KMS-11 (cell line): ENCODE measurements around the gene PERM1.
"Not testable (repeated sequence)": the region's sequence is repeated elsewhere in the genome, so short reads cannot be mapped to it uniquely, and the experiment has no call there.

ENCODE experiments used
- H2AFZ ChIP-seq: fragments of 200-600 bp; sonication (generic); 2 replicates; pipeline ENCODE4 v1.6.1; 2016; ENCODE audit warnings: antibody characterized with exemption, mixed run types, low read depth
- H3K27ac ChIP-seq: fragments of 200-600 bp; sonication (generic); 2 replicates; pipeline ENCODE4 v1.6.1; 2016; ENCODE audit warnings: mild to moderate bottlenecking, mixed run types
- H3K27me3 ChIP-seq: fragments of 200-600 bp; sonication (generic); 2 replicates; pipeline ENCODE4 v1.6.1; 2017; ENCODE audit warnings: mild to moderate bottlenecking, low read depth, mixed run types, moderate library complexity; ENCODE audit not compliant: insufficient read depth
- H3K36me3 ChIP-seq: fragments of 200-600 bp; sonication (generic); 2 replicates; pipeline ENCODE4 v1.6.1; 2017; ENCODE audit warnings: mild to moderate bottlenecking, mixed run types; ENCODE audit not compliant: insufficient read depth
- H3K4me1 ChIP-seq: fragments of 200-600 bp; sonication (generic); 2 replicates; pipeline ENCODE4 v1.6.1; 2016; ENCODE audit warnings: mild to moderate bottlenecking, low read depth, mixed run types; ENCODE audit not compliant: poor library complexity, severe bottlenecking
- H3K4me2 ChIP-seq: fragments of 200-600 bp; sonication (generic); 2 replicates; pipeline ENCODE4 v1.7.0; 2016; ENCODE audit warnings: mild to moderate bottlenecking, mixed run types
- H3K4me3 ChIP-seq: fragments of 200-600 bp; sonication (generic); IDR thresholded peaks from 2 replicates; pipeline ENCODE4 v1.6.1; 2017; ENCODE audit warnings: low read depth, low read length, mixed read lengths; ENCODE audit not compliant: insufficient read depth
- H3K79me2 ChIP-seq: fragments of 200-600 bp; sonication (generic); 2 replicates; pipeline ENCODE4 v1.6.1; 2016; ENCODE audit warnings: low read depth, mixed run types; ENCODE audit not compliant: insufficient read depth
- H3K9ac ChIP-seq: fragments of 200-600 bp; sonication (generic); 2 replicates; pipeline ENCODE4 v1.6.1; 2016; ENCODE audit warnings: mild to moderate bottlenecking, mixed run types
- H4K20me1 ChIP-seq: fragments of 200-600 bp; sonication (generic); 2 replicates; pipeline ENCODE4 v1.6.1; 2016; ENCODE audit warnings: mild to moderate bottlenecking, mixed run types; ENCODE audit not compliant: insufficient read depth
- CTCF ChIP-seq: fragments of 200-600 bp; sonication (generic); conservative IDR thresholded peaks from 2 replicates; pipeline ENCODE4 v1.6.1; 2017; ENCODE audit warnings: low read depth, mild to moderate bottlenecking, antibody characterized with exemption, low read length, moderate library complexity, mixed read lengths

PERM1 gene

DNA sequence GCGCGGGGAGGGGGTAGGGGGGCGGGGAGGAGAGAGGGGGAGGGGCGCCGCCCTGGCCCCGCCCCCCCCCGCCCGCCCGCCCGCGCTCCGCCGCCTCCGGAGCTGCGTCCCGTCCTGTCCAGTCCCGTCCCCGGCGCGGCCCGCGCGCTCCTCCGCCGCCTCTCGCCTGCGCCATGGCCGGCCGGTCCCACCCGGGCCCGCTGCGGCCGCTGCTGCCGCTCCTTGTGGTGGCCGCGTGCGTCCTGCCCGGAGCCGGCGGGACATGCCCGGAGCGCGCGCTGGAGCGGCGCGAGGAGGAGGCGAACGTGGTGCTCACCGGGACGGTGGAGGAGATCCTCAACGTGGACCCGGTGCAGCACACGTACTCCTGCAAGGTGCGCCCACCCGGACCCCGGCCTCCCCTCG lies 38.1 kb upstream of the PERM1 start, which contains the start of gene AGRN:
Gene AGRN, plus strand, starts transcription at position 121 of the 405 bp plus-strand sequence. Its CDS starts 53 bp downstream, at position 174.
- H3K4me3 ChIP-seq, result no peak within 1 kb of the TSS
- H3K36me3 ChIP-seq, result no peaks in the 10 kb centered on the region
- H4K20me1 ChIP-seq, result no peaks in the 10 kb centered on the region
- peaks cover 42% of the 10 kb centered on the region for H3K27me3 ChIP-seq
- no peak within 1 kb of the TSS for H3K9ac ChIP-seq
- H3K79me2 ChIP-seq, result no peaks in the 10 kb centered on the region
- no peak within 1 kb of the TSS for H3K27ac ChIP-seq
- peak within 1 kb of the TSS; percentile 57 for H3K4me2 ChIP-seq
- H2AFZ ChIP-seq, result peak within 1 kb of the TSS; percentile 30; the same call in 1 of the 2 replicates
- no peak for TF ChIP-seq CTCF
- peaks cover 16% of the 10 kb centered on the region for H3K4me1 ChIP-seq

DNA sequence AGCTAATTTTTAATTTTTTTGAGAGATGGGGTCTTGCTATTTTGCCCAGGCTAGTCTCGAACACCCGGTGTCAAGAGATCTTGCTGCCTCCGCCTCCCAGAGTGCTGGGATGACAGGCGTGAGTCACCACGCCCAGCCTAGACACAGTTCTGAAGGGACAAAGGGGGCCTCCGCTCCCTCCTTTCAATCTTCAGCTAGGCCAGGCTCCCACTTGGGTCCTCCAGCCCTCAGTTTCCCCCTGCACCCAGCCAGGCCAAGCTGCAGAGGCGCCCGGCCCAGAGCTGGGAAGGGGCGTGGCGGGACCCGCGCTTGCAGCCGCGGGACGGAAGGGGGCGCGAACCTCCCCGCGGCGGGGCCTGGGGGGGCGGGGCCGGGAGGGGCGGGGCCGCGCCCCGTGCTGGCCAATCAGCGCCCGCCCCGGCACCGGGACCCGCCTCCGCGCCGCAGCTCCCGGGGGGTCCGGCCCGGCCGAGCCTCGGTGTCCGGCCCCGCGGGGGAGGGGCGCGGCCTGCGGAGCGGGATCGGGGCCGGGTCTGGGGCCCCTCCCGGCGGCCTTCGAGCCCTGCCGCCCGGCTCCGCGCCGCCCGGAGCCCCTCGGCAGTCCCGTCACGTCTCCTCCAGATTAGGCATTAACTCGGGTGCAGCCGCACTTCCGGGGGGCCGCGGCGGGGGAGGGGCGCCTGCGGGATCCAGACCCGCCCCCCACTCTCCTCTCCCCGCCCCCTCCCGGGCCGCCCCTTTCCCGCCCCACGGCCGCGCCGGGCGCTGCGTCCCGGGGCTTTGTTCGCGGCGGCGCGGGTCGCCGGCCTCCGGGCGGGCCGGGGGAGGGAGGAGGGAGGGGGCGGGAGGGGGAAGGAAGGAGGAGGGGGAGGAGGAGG lies 37.5 kb upstream of the PERM1 start:
- H3K79me2 ChIP-seq, result no peaks in the 10 kb centered on the region
- H3K9ac ChIP-seq, result no peak overlapping the region
- TF ChIP-seq CTCF, result peak; percentile 31
- peaks cover 36% of the 10 kb centered on the region for H3K27me3 ChIP-seq
- H3K4me1 ChIP-seq, result peaks cover 17% of the 10 kb centered on the region
- H3K4me2 ChIP-seq, result peak overlapping the region; percentile 24; the same call in 1 of the 2 replicates
- no peak overlapping the region for H3K4me3 ChIP-seq
- no peak overlapping the region for H2AFZ ChIP-seq
- no peaks in the 10 kb centered on the region for H4K20me1 ChIP-seq
- no peaks in the 10 kb centered on the region for H3K36me3 ChIP-seq
- H3K27ac ChIP-seq, result no peak overlapping the region

- not testable (repeated sequence) for H3K79me2 ChIP-seq, H2AFZ ChIP-seq, H3K27ac ChIP-seq
Observed at GRCh38 chr1:1018321-1018685, 36.4 kb upstream of the PERM1 start.

DNA sequence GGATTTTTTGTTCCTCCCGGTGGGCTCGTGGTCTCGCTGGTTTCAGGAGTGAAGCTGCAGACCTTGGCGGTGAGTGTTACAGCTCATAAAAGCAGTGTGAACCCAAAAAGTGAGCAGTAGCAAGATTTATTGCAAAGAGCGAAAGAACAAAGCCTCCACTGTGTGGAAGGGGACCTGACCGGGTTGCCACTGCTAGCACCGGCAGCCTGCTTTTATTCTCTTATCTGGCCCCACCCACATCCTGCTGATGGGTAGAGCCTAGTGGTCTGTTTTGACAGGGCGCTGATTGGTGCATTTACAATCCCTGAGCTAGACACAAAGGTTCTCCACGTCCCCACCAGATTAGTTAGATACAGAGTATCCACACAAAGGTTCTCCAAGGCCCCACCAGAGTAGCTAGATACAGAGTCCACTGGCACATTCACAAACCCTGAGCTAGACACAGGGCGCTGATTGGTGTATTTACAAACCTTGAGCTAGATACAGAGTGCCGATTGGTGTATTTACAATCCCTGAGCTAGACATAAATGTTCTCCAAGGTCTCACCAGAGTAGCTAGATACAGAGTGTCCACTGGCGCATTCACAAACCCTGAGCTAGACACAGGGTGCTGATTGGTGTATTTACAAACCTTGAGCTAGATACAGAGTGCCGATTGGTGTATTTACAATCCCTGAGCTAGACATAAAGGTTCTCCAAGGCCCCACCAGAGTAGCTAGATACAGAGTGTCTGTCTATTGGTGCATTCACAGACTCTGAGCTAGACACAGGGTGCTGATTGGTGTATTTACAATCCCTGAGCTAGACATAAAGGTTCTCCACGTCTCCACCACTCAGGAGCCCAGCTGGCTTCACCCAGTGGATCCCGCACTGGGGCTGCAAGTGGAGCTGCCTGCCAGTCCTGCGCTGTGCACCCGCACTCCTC lies 35.8 kb upstream of the PERM1 start:
- H3K36me3 ChIP-seq, H3K4me3 ChIP-seq, H3K79me2 ChIP-seq, H4K20me1 ChIP-seq, H3K9ac ChIP-seq, H2AFZ ChIP-seq, H3K27ac ChIP-seq, H3K4me2 ChIP-seq: not testable (repeated sequence)
- Histone ChIP-seq H3K27me3 (peaks cover 21% of the 10 kb centered on the region), H3K4me1 (peaks cover 27% of the 10 kb centered on the region)

More at GRCh38 chr1:1018321-1018685, 36.4 kb upstream of the PERM1 start:
- H4K20me1 ChIP-seq, H3K36me3 ChIP-seq, H3K4me3 ChIP-seq, H3K9ac ChIP-seq, H3K4me2 ChIP-seq: not testable (repeated sequence)
- peaks cover 24% of the 10 kb centered on the region for H3K4me1 ChIP-seq
- H3K27me3 ChIP-seq, result peaks cover 27% of the 10 kb centered on the region
